G401.6 (cell line): ENCODE measurements around the gene CDC42EP1.

ENCODE experiments used
- FAIRE-seq: peaks from 2 replicates; lab custom pipeline; 2012; peaks lifted over from hg19 to GRCh38; lab: Jason Lieb, UNC

The CDC42EP1 gene

GRCh38 chr22:37561212-37562048, 1.1 kb downstream of the CDC42EP1 start:
- FAIRE-seq, result peak; percentile 33

- FAIRE-seq, result no peak
These were observed 2.0 kb downstream of the CDC42EP1 start for GRCh38 chr22:37562049-37562875.

- no peak for FAIRE-seq
These were observed 3.1 kb downstream of the CDC42EP1 start for GRCh38 chr22:37563153-37564081.

- FAIRE-seq, result no peak
These were observed 3.9 kb downstream of the CDC42EP1 start for GRCh38 chr22:37564111-37564711.

GRCh38 chr22:37565830-37566229, 5.5 kb downstream of the CDC42EP1 start:
- FAIRE-seq, result no peak

GRCh38 chr22:37566329-37566837, 6.1 kb downstream of the CDC42EP1 start:
- FAIRE-seq, result no peak

GRCh38 chr22:37566903-37567798, 6.9 kb downstream of the CDC42EP1 start:
- peak; percentile 77 for FAIRE-seq

GRCh38 chr22:37568012-37568411, 7.7 kb downstream of the CDC42EP1 start:
- no peak for FAIRE-seq

- FAIRE-seq, result no peak
These were observed 8.2 kb downstream of the CDC42EP1 start for GRCh38 chr22:37568448-37569008.

- FAIRE-seq, result no peak
These were observed 9.0 kb downstream of the CDC42EP1 start for GRCh38 chr22:37569009-37569920.

- FAIRE-seq, result no peak
These were observed 9.8 kb downstream of the CDC42EP1 start for GRCh38 chr22:37569921-37570660.

GRCh38 chr22:37570661-37570976, 10.3 kb downstream of the CDC42EP1 start:
- FAIRE-seq, result no peak

GRCh38 chr22:37571258-37571991, 11.1 kb downstream of the CDC42EP1 start:
- no peak for FAIRE-seq

GRCh38 chr22:37571992-37572373, 11.7 kb downstream of the CDC42EP1 start:
- FAIRE-seq, result no peak

- FAIRE-seq, result no peak
These were observed 15.3 kb downstream of the CDC42EP1 start for GRCh38 chr22:37575490-37576003.

GRCh38 chr22:37578002-37578401, 17.7 kb downstream of the CDC42EP1 start:
- FAIRE-seq, result no peak

- no peak for FAIRE-seq
These were observed 21.2 kb downstream of the CDC42EP1 start for GRCh38 chr22:37581504-37581903.

- no peak for FAIRE-seq
These were observed 22.2 kb downstream of the CDC42EP1 start for GRCh38 chr22:37582526-37582925.
